ENCODE data around the gene MMD2.

Gene MMD2

DNA sequence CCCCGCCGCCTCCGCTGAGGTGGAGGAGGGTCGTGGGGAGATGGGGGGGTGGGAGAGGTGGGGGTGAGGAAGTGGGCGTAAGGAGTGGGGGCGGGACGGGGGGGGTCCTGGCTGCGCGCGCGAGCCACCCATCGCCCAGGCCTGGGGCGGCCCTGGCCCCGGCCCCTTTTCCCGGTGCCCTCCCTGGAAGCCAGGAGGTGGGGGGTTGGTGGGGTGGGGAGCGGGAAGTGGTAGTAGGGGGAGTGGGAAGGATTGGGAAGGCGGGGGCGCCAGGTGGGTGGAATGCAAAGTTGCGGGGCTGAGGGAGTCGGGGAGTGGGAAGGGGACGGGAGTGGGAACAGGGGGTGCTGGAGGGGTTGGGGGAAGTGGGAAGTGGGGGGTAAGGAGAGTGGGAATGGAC, 319 bp upstream of the MMD2 start:
- H3K36me3 ChIP-seq (ENCODE audit: control insufficient read depth in 2 of 2, insufficient read depth in 2 of 2, low read length in 2 of 2): no peaks in the 10 kb centered on the region
- H3K4me3 ChIP-seq (ENCODE audit: low read length in 2 of 2): no peak overlapping the region
- no peak overlapping the region for H3K27ac ChIP-seq (ENCODE audit: low read depth in 2 of 2, low read length in 2 of 2)
- peaks cover 16 to 21% of the 10 kb centered on the region in 2 donors for H3K27me3 ChIP-seq (ENCODE audit: control insufficient read depth in 2 of 2, insufficient read depth in 2 of 2, low read length in 2 of 2)
- no peaks in the 10 kb centered on the region for H3K4me1 ChIP-seq (ENCODE audit: control insufficient read depth in 2 of 2, insufficient read depth in 2 of 2, low read length in 2 of 2)
- no peaks in the 10 kb centered on the region for H3K9me3 ChIP-seq (ENCODE audit: control insufficient read depth in 2 of 2, low read length in 2 of 2)
- H3K9ac ChIP-seq (ENCODE audit: low read depth in 1 of 2, low read length in 2 of 2): no peak overlapping the region

GRCh38 chr7:4957847-4958476, 1.0 kb downstream of the MMD2 start:
- no peak overlapping the region for H3K9ac ChIP-seq (ENCODE audit: low read depth in 1 of 2, low read length in 2 of 2)
- H3K4me1 ChIP-seq (ENCODE audit: control insufficient read depth in 2 of 2, insufficient read depth in 2 of 2, low read length in 2 of 2): no peaks in the 10 kb centered on the region
- peaks cover 16 to 25% of the 10 kb centered on the region in 2 donors for H3K27me3 ChIP-seq (ENCODE audit: control insufficient read depth in 2 of 2, insufficient read depth in 2 of 2, low read length in 2 of 2)
- H3K27ac ChIP-seq (ENCODE audit: low read depth in 2 of 2, low read length in 2 of 2): no peak overlapping the region
- no peaks in the 10 kb centered on the region for H3K36me3 ChIP-seq (ENCODE audit: control insufficient read depth in 2 of 2, insufficient read depth in 2 of 2, low read length in 2 of 2)
- no peak overlapping the region for H3K4me3 ChIP-seq (ENCODE audit: low read length in 2 of 2)
- no peaks in the 10 kb centered on the region for H3K9me3 ChIP-seq (ENCODE audit: control insufficient read depth in 2 of 2, low read length in 2 of 2)

DNA sequence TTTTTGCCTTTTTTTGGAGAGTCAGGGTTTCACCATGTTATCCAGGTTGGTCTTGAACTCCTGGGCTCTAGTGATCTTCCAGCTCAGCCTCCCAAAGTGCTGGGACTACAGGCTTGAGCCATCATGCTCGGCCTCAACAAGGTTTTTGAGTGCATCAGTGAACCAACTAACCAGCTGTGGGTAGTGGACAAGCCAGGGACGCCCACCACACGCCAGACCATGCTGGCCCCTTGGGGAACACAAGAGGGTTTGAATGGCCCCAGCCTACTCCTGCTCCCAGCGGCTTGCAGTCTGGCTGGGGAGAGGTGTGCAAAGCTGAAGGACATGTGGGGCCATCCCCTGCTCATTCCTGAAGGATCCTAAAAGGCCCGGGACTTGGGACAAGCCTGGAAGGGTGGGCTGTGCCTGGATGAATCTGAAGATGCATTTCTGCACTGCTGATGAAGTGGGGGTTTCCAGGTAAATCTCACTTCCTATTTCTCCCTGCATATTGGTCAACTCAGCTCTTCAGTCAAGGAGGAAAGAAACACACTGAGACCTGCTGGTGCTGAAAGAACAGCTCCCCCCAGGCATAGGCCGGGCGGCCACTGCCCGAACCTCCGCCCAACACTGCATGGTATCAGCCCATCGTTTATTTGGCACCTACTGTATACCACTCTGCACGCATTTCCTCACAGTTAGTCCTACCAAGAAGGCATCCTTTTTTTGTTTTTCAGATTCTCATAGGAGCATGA, 6.9 kb downstream of the MMD2 start:
- Histone ChIP-seq H3K4me1 (ENCODE audit: control insufficient read depth in 2 of 2, insufficient read depth in 2 of 2, low read length in 2 of 2) (no peaks in the 10 kb centered on the region), H3K9me3 (ENCODE audit: control insufficient read depth in 2 of 2, low read length in 2 of 2) (no peaks in the 10 kb centered on the region), H3K9ac (ENCODE audit: low read depth in 1 of 2, low read length in 2 of 2) (no peak overlapping the region), H3K4me3 (ENCODE audit: low read length in 2 of 2) (no peak overlapping the region), H3K27me3 (ENCODE audit: control insufficient read depth in 2 of 2, insufficient read depth in 2 of 2, low read length in 2 of 2) (peaks cover 5 to 13% of the 10 kb centered on the region in 2 donors), H3K27ac (ENCODE audit: low read depth in 2 of 2, low read length in 2 of 2) (no peak overlapping the region), H3K36me3 (ENCODE audit: control insufficient read depth in 2 of 2, insufficient read depth in 2 of 2, low read length in 2 of 2) (no peaks in the 10 kb centered on the region)

DNA sequence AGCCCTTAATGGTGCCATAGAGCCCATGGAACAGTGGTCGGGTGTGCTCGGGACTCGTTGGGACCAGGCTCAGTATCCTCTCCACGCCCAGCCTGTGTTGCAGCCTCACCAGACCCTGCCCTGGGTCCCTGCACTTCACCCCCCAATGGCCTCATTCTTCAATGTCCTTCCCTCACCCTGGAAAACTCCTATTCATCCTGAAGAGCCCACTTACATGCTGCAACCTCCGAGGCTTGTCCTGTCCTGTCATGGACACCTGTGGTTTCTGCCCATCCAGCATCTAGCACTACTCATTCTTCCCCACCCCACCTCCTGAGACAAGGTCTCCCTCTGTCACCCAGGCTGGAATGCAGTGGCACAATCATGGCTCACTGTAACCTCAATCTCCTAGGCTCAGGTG, 7.7 kb downstream of the MMD2 start:
- Histone ChIP-seq H3K36me3 (ENCODE audit: control insufficient read depth in 2 of 2, insufficient read depth in 2 of 2, low read length in 2 of 2) (no peaks in the 10 kb centered on the region), H3K4me1 (ENCODE audit: control insufficient read depth in 2 of 2, insufficient read depth in 2 of 2, low read length in 2 of 2) (no peaks in the 10 kb centered on the region), H3K27me3 (ENCODE audit: control insufficient read depth in 2 of 2, insufficient read depth in 2 of 2, low read length in 2 of 2) (peaks cover 5 to 10% of the 10 kb centered on the region in 2 donors), H3K9me3 (ENCODE audit: control insufficient read depth in 2 of 2, low read length in 2 of 2) (no peaks in the 10 kb centered on the region), H3K27ac (ENCODE audit: low read depth in 2 of 2, low read length in 2 of 2) (no peak overlapping the region), H3K9ac (ENCODE audit: low read depth in 1 of 2, low read length in 2 of 2) (no peak overlapping the region), H3K4me3 (ENCODE audit: low read length in 2 of 2) (no peak overlapping the region)

DNA sequence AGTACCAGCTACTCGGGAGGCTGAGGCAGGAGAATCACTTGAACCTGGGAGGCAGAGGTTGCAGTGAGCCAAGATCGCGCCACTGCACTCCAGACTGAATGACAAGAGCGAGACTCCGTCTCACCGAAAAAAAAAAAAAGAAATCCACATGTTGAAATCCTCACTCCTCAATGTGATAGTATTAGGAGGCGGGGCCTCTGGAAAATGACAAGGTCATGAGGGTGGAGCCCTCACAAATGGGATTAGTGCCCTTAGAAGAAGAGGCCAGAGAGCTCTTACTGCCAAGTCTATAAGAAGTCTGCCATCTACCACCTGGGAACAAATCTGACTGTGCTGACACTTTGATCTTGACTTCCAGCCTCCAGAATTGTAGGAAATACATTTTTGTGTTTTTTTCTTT, 10.6 kb downstream of the MMD2 start:
- Histone ChIP-seq H3K27me3 (ENCODE audit: control insufficient read depth in 2 of 2, insufficient read depth in 2 of 2, low read length in 2 of 2) (peaks cover 0 to 5% of the 10 kb centered on the region in 2 donors), H3K36me3 (ENCODE audit: control insufficient read depth in 2 of 2, insufficient read depth in 2 of 2, low read length in 2 of 2) (no peaks in the 10 kb centered on the region), H3K4me1 (ENCODE audit: control insufficient read depth in 2 of 2, insufficient read depth in 2 of 2, low read length in 2 of 2) (no peaks in the 10 kb centered on the region), H3K9ac (ENCODE audit: low read depth in 1 of 2, low read length in 2 of 2) (no peak overlapping the region), H3K4me3 (ENCODE audit: low read length in 2 of 2) (no peak overlapping the region), H3K9me3 (ENCODE audit: control insufficient read depth in 2 of 2, low read length in 2 of 2) (no peaks in the 10 kb centered on the region), H3K27ac (ENCODE audit: low read depth in 2 of 2, low read length in 2 of 2) (no peak overlapping the region)

- Histone ChIP-seq H3K4me3 (ENCODE audit: low read length in 2 of 2) (no peak overlapping the region), H3K4me1 (ENCODE audit: control insufficient read depth in 2 of 2, insufficient read depth in 2 of 2, low read length in 2 of 2) (no peaks in the 10 kb centered on the region), H3K27me3 (ENCODE audit: control insufficient read depth in 2 of 2, insufficient read depth in 2 of 2, low read length in 2 of 2) (no peaks in the 10 kb centered on the region), H3K9me3 (ENCODE audit: control insufficient read depth in 2 of 2, low read length in 2 of 2) (no peaks in the 10 kb centered on the region), H3K9ac (ENCODE audit: low read depth in 1 of 2, low read length in 2 of 2) (no peak overlapping the region), H3K27ac (ENCODE audit: low read depth in 2 of 2, low read length in 2 of 2) (no peak overlapping the region), H3K36me3 (ENCODE audit: control insufficient read depth in 2 of 2, insufficient read depth in 2 of 2, low read length in 2 of 2) (no peaks in the 10 kb centered on the region)
These were observed 13.0 kb downstream of the MMD2 start for GRCh38 chr7:4945949-4946348.

GRCh38 chr7:4944939-4945338, 14.0 kb downstream of the MMD2 start:
- Histone ChIP-seq H3K4me1 (ENCODE audit: control insufficient read depth in 2 of 2, insufficient read depth in 2 of 2, low read length in 2 of 2) (no peaks in the 10 kb centered on the region), H3K4me3 (ENCODE audit: low read length in 2 of 2) (no peak overlapping the region), H3K9ac (ENCODE audit: low read depth in 1 of 2, low read length in 2 of 2) (no peak overlapping the region), H3K36me3 (ENCODE audit: control insufficient read depth in 2 of 2, insufficient read depth in 2 of 2, low read length in 2 of 2) (no peaks in the 10 kb centered on the region), H3K9me3 (ENCODE audit: control insufficient read depth in 2 of 2, low read length in 2 of 2) (no peaks in the 10 kb centered on the region), H3K27ac (ENCODE audit: low read depth in 2 of 2, low read length in 2 of 2) (no peak overlapping the region), H3K27me3 (ENCODE audit: control insufficient read depth in 2 of 2, insufficient read depth in 2 of 2, low read length in 2 of 2) (no peaks in the 10 kb centered on the region)

- no peak overlapping the region for H3K27ac ChIP-seq (ENCODE audit: low read depth in 2 of 2, low read length in 2 of 2)
- no peak overlapping the region for H3K9ac ChIP-seq (ENCODE audit: low read depth in 1 of 2, low read length in 2 of 2)
- no peaks in the 10 kb centered on the region for H3K36me3 ChIP-seq (ENCODE audit: control insufficient read depth in 2 of 2, insufficient read depth in 2 of 2, low read length in 2 of 2)
- no peaks in the 10 kb centered on the region for H3K27me3 ChIP-seq (ENCODE audit: control insufficient read depth in 2 of 2, insufficient read depth in 2 of 2, low read length in 2 of 2)
- no peaks in the 10 kb centered on the region for H3K4me1 ChIP-seq (ENCODE audit: control insufficient read depth in 2 of 2, insufficient read depth in 2 of 2, low read length in 2 of 2)
- H3K4me3 ChIP-seq (ENCODE audit: low read length in 2 of 2): no peak overlapping the region
- no peaks in the 10 kb centered on the region for H3K9me3 ChIP-seq (ENCODE audit: control insufficient read depth in 2 of 2, low read length in 2 of 2)
These were observed 15.7 kb downstream of the MMD2 start for GRCh38 chr7:4943297-4943696.

DNA sequence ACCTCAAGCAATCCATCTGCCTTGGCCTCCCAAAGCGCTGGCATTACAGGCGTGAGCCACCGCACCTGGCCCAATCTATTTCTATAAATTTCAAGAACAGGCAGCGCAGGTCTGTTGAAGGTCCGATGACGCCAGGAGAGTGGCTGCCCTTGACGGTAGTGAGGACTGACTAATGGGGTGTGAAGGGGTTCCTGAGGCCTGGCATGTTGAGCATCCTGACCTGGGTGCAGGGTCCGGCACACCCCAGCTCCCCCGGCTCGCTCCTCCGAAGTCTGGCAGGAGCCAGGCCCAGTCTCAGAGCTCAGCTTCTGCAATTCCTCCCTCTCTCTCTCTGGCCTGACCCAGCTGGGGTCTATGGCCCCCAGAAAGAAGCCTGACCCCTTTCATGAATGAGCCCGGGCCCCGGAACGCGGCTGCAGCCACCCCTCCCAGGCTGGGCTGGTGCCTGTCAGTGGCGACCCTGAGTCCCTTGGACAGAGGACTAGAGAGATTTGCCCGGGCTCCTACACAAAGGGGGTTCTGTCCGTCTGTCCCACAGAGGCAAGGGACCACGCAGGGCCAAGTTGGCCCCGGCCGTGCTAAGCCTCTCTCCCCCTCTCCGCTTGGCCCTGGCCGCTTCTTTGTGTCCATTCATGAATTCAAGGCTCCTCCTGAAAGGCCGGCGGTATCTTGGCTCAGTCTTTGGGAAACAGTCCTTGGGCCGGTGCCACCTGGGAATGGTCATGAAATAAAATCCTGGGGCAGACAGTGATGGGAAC, 18.8 kb downstream of the MMD2 start:
- no peak overlapping the region for H3K9ac ChIP-seq (ENCODE audit: low read depth in 1 of 2, low read length in 2 of 2)
- H3K27ac ChIP-seq (ENCODE audit: low read depth in 2 of 2, low read length in 2 of 2): no peak overlapping the region
- no peaks in the 10 kb centered on the region for H3K27me3 ChIP-seq (ENCODE audit: control insufficient read depth in 2 of 2, insufficient read depth in 2 of 2, low read length in 2 of 2)
- no peaks in the 10 kb centered on the region for H3K9me3 ChIP-seq (ENCODE audit: control insufficient read depth in 2 of 2, low read length in 2 of 2)
- no peak overlapping the region for H3K4me3 ChIP-seq (ENCODE audit: low read length in 2 of 2)
- H3K4me1 ChIP-seq (ENCODE audit: control insufficient read depth in 2 of 2, insufficient read depth in 2 of 2, low read length in 2 of 2): no peaks in the 10 kb centered on the region
- no peaks in the 10 kb centered on the region for H3K36me3 ChIP-seq (ENCODE audit: control insufficient read depth in 2 of 2, insufficient read depth in 2 of 2, low read length in 2 of 2)

- H3K27me3 ChIP-seq (ENCODE audit: control insufficient read depth in 2 of 2, insufficient read depth in 2 of 2, low read length in 2 of 2): peaks cover 0 to 2% of the 10 kb centered on the region in 2 donors
- no peak overlapping the region for H3K4me3 ChIP-seq (ENCODE audit: low read length in 2 of 2)
- H3K4me1 ChIP-seq (ENCODE audit: control insufficient read depth in 2 of 2, insufficient read depth in 2 of 2, low read length in 2 of 2): no peaks in the 10 kb centered on the region
- H3K27ac ChIP-seq (ENCODE audit: low read depth in 2 of 2, low read length in 2 of 2): no peak overlapping the region
- H3K36me3 ChIP-seq (ENCODE audit: control insufficient read depth in 2 of 2, insufficient read depth in 2 of 2, low read length in 2 of 2): no peaks in the 10 kb centered on the region
- H3K9me3 ChIP-seq (ENCODE audit: control insufficient read depth in 2 of 2, low read length in 2 of 2): no peaks in the 10 kb centered on the region
- H3K9ac ChIP-seq (ENCODE audit: low read depth in 1 of 2, low read length in 2 of 2): no peak overlapping the region
These were observed 21.6 kb downstream of the MMD2 start for GRCh38 chr7:4937411-4937810.
